ENCODE results near the gene SLC26A1.

DNA sequence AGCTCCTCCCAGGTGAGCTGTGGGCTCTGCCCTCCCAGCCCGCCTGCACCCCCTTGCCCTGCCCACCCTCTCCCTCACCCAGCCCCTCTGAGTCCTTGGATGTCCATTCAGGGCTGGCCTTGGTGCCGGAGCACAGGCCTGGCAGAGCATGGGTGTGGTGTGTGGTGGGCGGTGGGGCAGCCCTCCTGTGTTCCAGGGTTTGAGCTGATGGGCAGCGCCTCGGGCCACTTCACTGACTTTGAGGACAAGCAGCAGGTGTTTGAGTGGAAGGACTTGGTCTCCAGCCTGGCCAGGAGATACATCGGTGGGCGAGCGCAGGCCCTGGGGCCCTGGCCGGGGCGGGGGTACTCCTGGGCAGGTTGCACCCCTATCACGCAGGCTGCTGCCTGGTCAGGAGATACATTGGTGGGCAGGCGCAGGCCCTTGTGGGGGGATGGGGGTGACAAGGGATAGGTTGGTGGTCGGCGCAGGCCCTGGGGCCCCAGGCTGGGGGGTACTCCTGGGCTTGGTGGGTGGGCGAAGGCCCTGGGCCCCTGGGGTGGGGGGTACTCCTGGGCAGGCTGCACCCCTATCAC is 7.6 kb upstream of the SLC26A1 start:
- TF ChIP-seq, protein P1, sequence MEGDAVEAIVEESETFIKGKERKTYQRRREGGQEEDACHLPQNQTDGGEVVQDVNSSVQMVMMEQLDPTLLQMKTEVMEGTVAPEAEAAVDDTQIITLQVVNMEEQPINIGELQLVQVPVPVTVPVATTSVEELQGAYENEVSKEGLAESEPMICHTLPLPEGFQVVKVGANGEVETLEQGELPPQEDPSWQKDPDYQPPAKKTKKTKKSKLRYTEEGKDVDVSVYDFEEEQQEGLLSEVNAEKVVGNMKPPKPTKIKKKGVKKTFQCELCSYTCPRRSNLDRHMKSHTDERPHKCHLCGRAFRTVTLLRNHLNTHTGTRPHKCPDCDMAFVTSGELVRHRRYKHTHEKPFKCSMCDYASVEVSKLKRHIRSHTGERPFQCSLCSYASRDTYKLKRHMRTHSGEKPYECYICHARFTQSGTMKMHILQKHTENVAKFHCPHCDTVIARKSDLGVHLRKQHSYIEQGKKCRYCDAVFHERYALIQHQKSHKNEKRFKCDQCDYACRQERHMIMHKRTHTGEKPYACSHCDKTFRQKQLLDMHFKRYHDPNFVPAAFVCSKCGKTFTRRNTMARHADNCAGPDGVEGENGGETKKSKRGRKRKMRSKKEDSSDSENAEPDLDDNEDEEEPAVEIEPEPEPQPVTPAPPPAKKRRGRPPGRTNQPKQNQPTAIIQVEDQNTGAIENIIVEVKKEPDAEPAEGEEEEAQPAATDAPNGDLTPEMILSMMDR (IDR thresholded peaks at IDR 0.05) = no peak
- no peak for TF ChIP-seq POLR2A (IDR thresholded peaks at IDR 0.05)
- no peak for TF ChIP-seq EP300 (IDR thresholded peaks at IDR 0.05)

Data from tibial nerve (tissue), 4 donors.